ENCODE data around the gene SLC28A2. TPM values are rescaled to one million over a fixed set of nuclear protein-coding genes. Genes with fewer than 3 reads are reported as not detected.
"Not testable (repeated sequence)": the region's sequence is repeated elsewhere in the genome, so short reads cannot be mapped to it uniquely, and the experiment has no call there.

SLC28A2 gene
- total and polyA plus RNA-seq, 2 donors (not counting 1 experiment from before 2014, with no cell fraction given): not detected

DNA sequence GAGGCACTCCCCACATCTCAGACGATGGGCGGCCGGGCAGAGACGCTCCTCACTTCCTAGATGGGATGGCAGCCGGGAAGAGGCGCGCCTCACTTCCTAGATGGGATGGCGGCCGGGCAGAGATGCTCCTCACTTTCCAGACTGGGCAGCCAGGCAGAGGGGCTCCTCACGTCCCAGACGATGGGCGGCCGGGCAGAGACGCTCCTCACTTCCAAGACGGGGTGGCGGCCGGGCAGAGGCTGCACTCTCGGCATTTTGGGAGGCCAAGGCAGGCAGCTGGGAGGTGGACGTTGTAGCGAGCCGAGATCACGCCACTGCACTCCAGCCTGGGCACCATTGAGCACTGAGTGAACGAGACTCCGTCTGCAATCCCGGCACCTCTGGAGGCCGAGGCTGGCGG is 41.3 kb downstream of the SLC28A2 start:
- 100% methylated on average over 9 of the region's 27 CpGs for WGBS (ENCODE audit: insufficient coverage)
- H3K4me3 Mint-ChIP-seq; H2AFZ ChIP-seq (ENCODE audit: insufficient read depth, low read depth, low read length, poor library complexity, severe bottlenecking); H3K27ac ChIP-seq (ENCODE audit: low read length in 2 of 2); H3K4me1 ChIP-seq (ENCODE audit: control insufficient read depth in 2 of 2, insufficient read depth in 2 of 2, low read length in 2 of 2); H3K4me3 ChIP-seq (ENCODE audit: control extremely low read depth in 1 of 5, extremely low read depth in 1 of 5, insufficient read depth in 1 of 5, low read depth in 2 of 5, low read length in 4 of 5); H3K9ac ChIP-seq (ENCODE audit: low read length); H3K27ac Mint-ChIP-seq; intact Hi-C loops (cut with micrococcal nuclease); DNase-seq; ATAC-seq (ENCODE audit: low read depth); CTCF ChIA-PET; POLR2A ChIA-PET; H3K4me1 Mint-ChIP-seq; H3K4me2 ChIP-seq (replicated peaks; ENCODE audit: low read depth, low read length, poor library complexity, severe bottlenecking); H3K36me3 ChIP-seq (replicated peaks in 1 of 2; ENCODE audit: control extremely low read depth in 1 of 2, control insufficient read depth in 1 of 2, extremely low read depth in 1 of 2, insufficient read depth in 2 of 2, low read length in 1 of 2); H3K9me3 Mint-ChIP-seq (ENCODE audit: insufficient read depth); H4K20me1 ChIP-seq (ENCODE audit: control insufficient read depth, insufficient read depth, low read length, poor library complexity, severe bottlenecking); H3K79me2 ChIP-seq (ENCODE audit: control insufficient read depth, insufficient read depth, low read length); H3K27me3 ChIP-seq (replicated peaks in 1 of 4; ENCODE audit: control extremely low read depth in 1 of 4, control insufficient read depth in 3 of 4, insufficient read depth in 4 of 4, low read length in 3 of 4): not testable (repeated sequence)
- peaks cover 22% of the 10 kb centered on the region for H3K27me3 Mint-ChIP-seq
- peaks cover 0 to 12% (median 4%) of the 10 kb centered on the region in 3 donors for H3K9me3 ChIP-seq (ENCODE audit: control extremely low read depth in 1 of 3, control insufficient read depth in 2 of 3, insufficient read depth in 1 of 3, low read length in 2 of 3)

DNA sequence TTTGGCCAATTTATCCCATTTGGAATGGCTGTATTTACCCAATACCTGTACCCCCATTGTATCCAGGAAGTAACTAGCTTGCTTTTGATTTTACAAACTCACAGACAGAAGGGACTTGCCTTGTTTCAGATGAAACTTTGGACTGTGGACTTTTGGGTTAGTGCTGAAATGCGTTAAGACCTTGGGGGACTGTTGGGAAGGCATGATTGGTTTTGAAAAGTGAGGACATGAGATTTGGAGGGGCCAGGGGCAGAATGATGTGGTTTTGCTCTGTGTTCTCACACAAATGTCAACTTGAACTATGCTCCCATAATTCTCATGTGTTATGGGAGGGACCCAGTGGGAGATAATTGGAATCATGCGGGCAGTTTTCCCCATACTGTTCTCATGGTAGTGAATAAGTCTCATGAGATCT is 46.9 kb downstream of the SLC28A2 start:
- H3K27ac ChIP-seq (ENCODE audit: low read length in 2 of 2); intact Hi-C loops (cut with micrococcal nuclease); H3K4me1 Mint-ChIP-seq; H3K4me3 Mint-ChIP-seq; H3K4me1 ChIP-seq (ENCODE audit: control insufficient read depth in 2 of 2, insufficient read depth in 2 of 2, low read length in 2 of 2); H3K36me3 ChIP-seq (replicated peaks in 1 of 2; ENCODE audit: control extremely low read depth in 1 of 2, control insufficient read depth in 1 of 2, extremely low read depth in 1 of 2, insufficient read depth in 2 of 2, low read length in 1 of 2); H3K27ac Mint-ChIP-seq; CTCF ChIA-PET; DNase-seq; H2AFZ ChIP-seq (ENCODE audit: insufficient read depth, low read depth, low read length, poor library complexity, severe bottlenecking); H3K9ac ChIP-seq (ENCODE audit: low read length); ATAC-seq (ENCODE audit: low read depth); H3K4me2 ChIP-seq (replicated peaks; ENCODE audit: low read depth, low read length, poor library complexity, severe bottlenecking); POLR2A ChIA-PET; H4K20me1 ChIP-seq (ENCODE audit: control insufficient read depth, insufficient read depth, low read length, poor library complexity, severe bottlenecking); H3K79me2 ChIP-seq (ENCODE audit: control insufficient read depth, insufficient read depth, low read length); H3K4me3 ChIP-seq (ENCODE audit: control extremely low read depth in 1 of 5, extremely low read depth in 1 of 5, insufficient read depth in 1 of 5, low read depth in 2 of 5, low read length in 4 of 5): not testable (repeated sequence)
- Histone ChIP-seq H3K27me3 (replicated peaks in 1 of 4; ENCODE audit: control extremely low read depth in 1 of 4, control insufficient read depth in 3 of 4, insufficient read depth in 4 of 4, low read length in 3 of 4) (peaks cover 0 to 11% (median 0%) of the 10 kb centered on the region in 4 experiments), H3K9me3 (ENCODE audit: control extremely low read depth in 1 of 3, control insufficient read depth in 2 of 3, insufficient read depth in 1 of 3, low read length in 2 of 3) (peaks cover 2 to 16% (median 4%) of the 10 kb centered on the region in 3 donors)
- peaks cover 14% of the 10 kb centered on the region for H3K9me3 Mint-ChIP-seq (ENCODE audit: insufficient read depth)
- WGBS (ENCODE audit: insufficient coverage): 100% methylated on average over 1 of the region's 2 CpGs
- H3K27me3 Mint-ChIP-seq: peaks cover 25% of the 10 kb centered on the region

Data from B cell (primary cell).